ENCODE results near the gene DAD1.

- TF ChIP-seq CTCF (IDR thresholded peaks at IDR 0.05) = no peak
- no peak for TF ChIP-seq ZFX (IDR thresholded peaks at IDR 0.05; ENCODE audit: borderline replicate concordance)
These were observed 35.6 kb downstream of the DAD1 start for GRCh38 chr14:22553445-22553844.

All from 22Rv1 (cell line).